GM21360 (cell line): ENCODE data around the gene MALRD1.

ENCODE experiments used
- ATAC-seq: cut with Tn5 transposase; IDR thresholded peaks from one replicate; pipeline ENCODE4 v1.9.1; 2021; ENCODE audit warnings: mild to moderate bottlenecking, moderate library complexity; ENCODE audit not compliant: unreplicated experiment

Gene MALRD1

DNA sequence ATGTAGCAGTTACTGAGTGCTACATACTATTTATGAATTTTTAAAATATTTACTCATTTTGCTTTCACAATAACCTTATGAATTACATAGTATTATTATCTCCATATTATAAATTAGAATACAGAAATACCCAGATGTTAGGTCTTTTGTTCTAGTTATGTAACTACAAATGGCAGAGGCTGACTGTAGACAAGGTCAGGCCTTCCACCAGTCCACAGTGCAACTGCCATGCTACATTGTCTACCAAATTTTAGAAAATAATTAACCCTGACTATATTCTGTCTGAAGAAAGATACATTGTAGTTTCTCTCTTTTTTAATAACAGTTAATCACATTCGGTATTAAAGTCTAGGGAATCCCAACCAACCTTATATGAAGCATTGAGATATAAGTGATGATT, 280.9 kb downstream of the MALRD1 start:
- no peak for ATAC-seq

DNA sequence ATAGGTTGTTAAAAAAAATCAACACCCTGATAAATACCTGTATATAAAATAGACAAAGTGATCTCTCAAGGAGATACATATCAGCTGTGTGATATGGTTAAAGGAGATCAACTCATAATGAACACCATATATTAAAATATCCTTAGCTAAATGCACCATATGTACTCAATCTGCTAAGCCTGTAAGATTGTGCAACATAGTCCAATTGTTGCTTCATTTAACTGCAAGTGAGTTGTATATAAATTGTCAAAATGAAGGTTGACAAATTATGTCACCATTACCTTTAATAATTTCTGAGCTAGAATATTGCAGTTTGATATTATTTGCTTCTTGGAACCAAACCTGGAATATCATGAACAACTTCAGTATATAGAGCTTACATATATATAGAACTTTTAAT, 283.7 kb downstream of the MALRD1 start:
- ATAC-seq = no peak

DNA sequence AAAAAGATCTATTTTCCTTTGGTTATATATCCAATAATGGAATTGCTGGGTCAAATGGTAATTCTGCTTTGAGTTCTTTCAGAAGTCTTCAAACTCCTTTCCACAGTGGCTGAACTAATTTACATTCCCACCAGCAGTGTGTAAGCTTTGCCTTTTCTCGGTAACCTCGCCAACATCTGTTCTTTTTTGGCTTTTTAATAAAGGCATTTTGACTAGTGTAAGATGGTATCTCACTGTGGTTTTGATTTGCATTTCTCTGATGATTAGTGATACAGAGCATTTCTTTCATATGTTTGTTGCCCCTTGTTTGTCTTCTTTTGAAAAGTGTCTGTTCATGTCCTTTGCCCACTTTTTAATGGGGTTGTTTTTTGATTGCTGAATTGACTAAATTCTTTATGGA, 285.0 kb downstream of the MALRD1 start:
- ATAC-seq = no peak

- no peak for ATAC-seq
These were observed 299.0 kb downstream of the MALRD1 start for GRCh38 chr10:19347621-19348020.

- ATAC-seq = no peak
These were observed 318.6 kb downstream of the MALRD1 start for GRCh38 chr10:19367176-19367575.

DNA sequence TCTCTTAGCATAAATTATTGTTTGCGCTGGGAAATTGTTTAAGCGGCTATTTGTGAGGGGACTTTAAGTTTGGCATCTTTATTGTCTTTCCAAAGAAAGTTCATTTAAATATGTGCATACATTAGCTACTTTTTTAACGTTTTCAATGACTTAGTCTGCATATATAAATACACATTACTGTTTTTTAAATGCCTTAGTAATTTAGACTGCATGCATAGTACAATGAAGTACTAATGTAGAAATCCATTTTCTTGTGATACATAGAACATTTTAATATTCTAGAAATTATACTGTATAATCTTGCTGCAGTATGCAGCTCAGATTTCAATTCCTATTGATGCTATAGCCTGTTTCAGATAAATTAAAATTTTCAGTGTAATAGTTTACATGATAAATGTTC, 325.4 kb downstream of the MALRD1 start:
- no peak for ATAC-seq

- ATAC-seq = no peak
These were observed 337.3 kb downstream of the MALRD1 start for GRCh38 chr10:19385846-19386450.

DNA sequence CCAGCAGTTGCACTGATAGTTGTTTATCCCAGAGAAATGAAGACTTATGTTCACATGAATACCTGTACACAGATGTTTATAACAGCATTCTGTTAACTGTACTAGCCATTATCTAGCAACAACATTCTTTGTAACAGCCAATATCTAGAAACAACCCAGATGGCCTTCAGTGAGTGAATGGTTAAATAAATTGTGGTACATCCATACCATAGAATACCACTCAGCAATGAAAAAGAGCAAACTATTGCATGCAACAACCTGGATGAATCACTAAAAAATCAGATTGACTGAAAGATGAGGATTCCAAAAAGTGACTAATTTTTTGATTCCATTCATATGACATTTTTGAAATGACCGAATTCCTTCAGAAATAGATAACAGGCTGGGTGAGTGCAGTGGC, 360.3 kb downstream of the MALRD1 start:
- ATAC-seq = no peak

- ATAC-seq = no peak
These were observed 362.5 kb downstream of the MALRD1 start for GRCh38 chr10:19411119-19411518.

DNA sequence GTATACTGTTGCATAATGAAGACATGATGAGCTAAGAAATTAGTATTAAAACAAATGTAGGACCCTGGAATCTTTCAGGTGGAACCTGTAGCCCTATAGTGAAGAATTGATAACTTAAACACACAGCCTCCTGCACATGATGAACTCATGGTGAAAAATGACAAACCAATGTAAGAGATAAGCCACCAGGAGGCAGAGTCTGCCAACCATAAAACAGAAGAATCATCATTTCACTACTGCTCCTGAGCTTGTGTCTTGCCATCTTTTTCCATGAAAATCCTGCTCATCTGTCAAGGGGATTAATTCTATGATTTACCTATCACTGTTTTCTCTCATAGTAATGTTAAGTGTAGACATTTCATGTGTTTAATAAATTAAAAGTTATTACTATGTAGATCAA, 363.9 kb downstream of the MALRD1 start:
- no peak for ATAC-seq

DNA sequence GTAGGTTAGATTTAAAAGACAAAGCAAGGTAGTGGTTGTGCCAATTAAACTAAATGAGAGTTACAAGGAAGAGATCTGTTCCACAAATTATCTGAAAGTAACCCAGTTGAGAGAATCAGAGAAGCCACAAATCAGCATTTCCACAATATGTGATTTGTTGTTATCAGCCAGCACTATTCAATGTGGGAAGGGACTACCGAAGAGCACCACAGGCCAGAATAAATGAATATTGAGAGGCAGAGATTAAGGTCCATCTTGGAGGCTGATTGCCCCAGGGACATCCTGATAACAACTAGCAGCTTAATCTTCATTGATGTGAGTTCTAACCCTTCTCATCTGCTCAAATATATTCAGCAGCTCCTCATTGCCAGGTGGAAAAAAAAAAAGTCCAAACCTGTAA, 367.6 kb downstream of the MALRD1 start:
- no peak for ATAC-seq

GRCh38 chr10:19417740-19418139, 369.1 kb downstream of the MALRD1 start:
- no peak for ATAC-seq

- no peak for ATAC-seq
These were observed 373.1 kb downstream of the MALRD1 start for GRCh38 chr10:19421674-19422073.

GRCh38 chr10:19426034-19426433, 377.4 kb downstream of the MALRD1 start:
- ATAC-seq = no peak

GRCh38 chr10:19431622-19432351, 383.2 kb downstream of the MALRD1 start:
- ATAC-seq = no peak

DNA sequence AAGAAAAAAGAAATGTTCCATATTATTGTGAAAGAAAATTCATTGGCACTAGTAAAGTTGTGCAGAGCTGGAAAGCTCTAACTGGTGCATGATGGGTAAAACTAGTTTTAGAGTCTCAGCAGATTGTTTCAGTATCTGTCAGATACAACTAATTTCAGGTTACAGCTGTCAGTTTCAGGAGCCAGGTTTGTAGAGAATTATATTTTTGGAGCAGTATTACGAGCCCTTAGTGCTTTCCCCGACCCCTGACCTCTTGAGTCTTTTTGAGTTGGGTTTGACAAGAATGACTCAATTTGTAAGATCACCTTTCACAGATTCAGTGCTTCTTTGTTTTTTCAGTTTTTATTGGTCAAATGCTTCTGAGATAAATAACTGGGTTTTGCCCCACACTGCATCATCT, 401.3 kb downstream of the MALRD1 start:
- no peak for ATAC-seq

GRCh38 chr10:19451356-19451755, 402.8 kb downstream of the MALRD1 start:
- ATAC-seq = no peak

GRCh38 chr10:19451937-19452336, 403.3 kb downstream of the MALRD1 start:
- ATAC-seq = no peak

GRCh38 chr10:19453967-19454366, 405.4 kb downstream of the MALRD1 start:
- ATAC-seq = no peak

DNA sequence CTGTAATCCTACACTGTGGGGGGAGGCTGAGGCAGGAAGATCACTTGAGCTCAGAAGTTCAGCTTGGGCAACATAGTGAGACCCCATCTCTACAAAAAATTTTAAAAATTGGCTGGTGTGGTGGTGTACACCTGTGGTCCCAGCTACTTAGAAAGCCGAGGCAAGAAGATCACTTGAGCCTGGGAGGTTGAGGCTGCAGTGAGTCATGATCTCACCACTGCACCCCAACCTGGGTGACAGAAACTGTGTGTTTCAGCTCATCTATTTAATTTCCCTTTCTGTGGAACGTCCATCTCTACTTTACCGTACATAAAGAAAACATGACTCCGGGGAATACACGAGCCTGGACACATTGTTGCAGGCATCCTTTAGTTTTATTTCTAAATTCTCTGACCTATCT, 413.0 kb downstream of the MALRD1 start:
- no peak for ATAC-seq

GRCh38 chr10:19466709-19467108, 418.1 kb downstream of the MALRD1 start:
- ATAC-seq = no peak

DNA sequence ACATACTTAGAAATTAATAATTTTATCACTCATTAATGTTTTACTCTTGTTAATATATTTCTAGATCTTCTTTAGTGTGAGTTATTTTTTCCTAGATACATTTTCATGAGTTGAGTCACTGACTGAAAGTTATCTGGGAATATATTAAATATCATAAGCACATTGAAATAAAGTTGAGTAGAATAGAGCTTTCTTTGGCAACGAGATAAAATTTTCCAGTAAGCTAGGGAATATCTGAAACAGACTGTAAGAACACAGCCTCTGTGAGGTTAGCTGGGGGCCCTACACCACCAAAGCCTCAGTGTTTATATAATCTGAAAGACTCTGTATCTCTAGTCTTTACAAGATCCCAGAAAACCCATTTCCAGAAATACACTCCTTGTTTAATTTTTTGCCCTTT, 419.8 kb downstream of the MALRD1 start:
- no peak for ATAC-seq

GRCh38 chr10:19469521-19469920, 420.9 kb downstream of the MALRD1 start:
- no peak for ATAC-seq
